K562 (cell line): ENCODE results near the gene MSL3. TPM values are rescaled to one million over a fixed set of nuclear protein-coding genes. Genes with fewer than 3 reads are reported as not detected.

Experiments used
- GABPB1 ChIP-seq: sonication (generic); formaldehyde crosslinking; IDR thresholded peaks from 2 replicates; pipeline ENCODE4 v1.8.0; 2022; ENCODE audit warnings: mild to moderate bottlenecking, missing genetic modification reagents
- NRF1 ChIP-seq, 2 experiments: fragments of 450-650 bp; IDR thresholded peaks in 1 of 2; conservative IDR thresholded peaks in 1 of 2; 2 replicates each; pipeline ENCODE4 v1.6.1; 2014; ENCODE audit warnings: mild to moderate bottlenecking in 2 of 2
- RBM39 ChIP-seq: fragments of 200-400 bp; formaldehyde crosslinking; optimal IDR thresholded peaks from 2 replicates; pipeline ENCODE3; 2018; ENCODE audit warnings: low read depth, low read length
- SIN3A ChIP-seq, 2 experiments: fragments of 150-350 bp in 1 of 2; IDR thresholded peaks; 2 replicates each; pipeline ENCODE4 v1.6.1; 2011 to 2016; ENCODE audit warnings: borderline replicate concordance in 2 of 2, low read depth in 2 of 2, low read length in 2 of 2, mild to moderate bottlenecking in 2 of 2, moderate library complexity in 2 of 2; ENCODE audit not compliant: control insufficient read depth in 1 of 2
- SP1 ChIP-seq: sonication (generic); formaldehyde crosslinking; IDR thresholded peaks from 2 replicates; pipeline ENCODE4 v1.8.1; 2022; ENCODE audit warnings: mild to moderate bottlenecking, missing genetic modification reagents
- SRSF9 ChIP-seq: fragments of 200-400 bp; formaldehyde crosslinking; IDR thresholded peaks from 2 replicates; pipeline ENCODE4 v1.6.1; 2017; ENCODE audit warnings: low read depth, low read length, borderline replicate concordance
- polyA plus RNA-seq, 8 experiments: library from polyadenylated mRNA; depleted of rRNA in 4 of 8; stranded (reverse) in 5 of 8; unstranded in 3 of 8; fragments of >200 nt; fragmentation: Nextera tagmentation in 2 of 8; fragmentation: Illumina TruSeq in 1 of 8; extraction: Ambion mirVana in 2 of 8; extraction: Trizol in 1 of 8; gene quantifications; 2 replicates each; pipeline versions ENCODE4 v1.2.1 to v1.2.3, GENCODE V29; 2011 to 2014; ENCODE audit warnings: inconsistent platforms in 1 of 8, missing spikeins in 1 of 8
- total RNA-seq, 7 experiments: library from RNA; depleted of rRNA in 6 of 7; stranded (reverse); fragments of >200 nt in 6 of 7; fragmentation: Illumina TruSeq in 2 of 7; extraction: Trizol in 2 of 7; gene quantifications; 2 replicates each; pipeline versions ENCODE4 v1.2.1 to v1.2.3, GENCODE V29; 2011 to 2021; ENCODE audit warnings: low replicate concordance in 1 of 7
- TF ChIP-seq, protein P1 (sequence below): fragments of 450-650 bp; IDR thresholded peaks from 2 replicates; pipeline ENCODE4 v1.6.1; 2017; ENCODE audit warnings: mild to moderate bottlenecking, moderate library complexity
- TF ChIP-seq, protein P2 (sequence below), 2 experiments: fragments of 450-650 bp; conservative IDR thresholded peaks; 2 replicates each; pipeline ENCODE4 v1.6.1; 2017; ENCODE audit warnings: mild to moderate bottlenecking in 2 of 2, moderate library complexity in 2 of 2
- TF ChIP-seq, protein P3 (sequence below): fragments of 450-650 bp; IDR thresholded peaks from 2 replicates; pipeline ENCODE4 v1.6.1; 2016; ENCODE audit warnings: low read depth
- TF ChIP-seq, protein P4 (sequence below), 2 experiments: fragments of 200-800 bp in 1 of 2; sonication (Bioruptor generic) in 1 of 2; sonication (generic) in 1 of 2; formaldehyde crosslinking in 1 of 2; IDR thresholded peaks in 1 of 2; conservative IDR thresholded peaks in 1 of 2; 2 replicates each; pipeline versions ENCODE4 v1.5.0 to v1.6.1; 2016 to 2020; ENCODE audit warnings: missing compliant biosample characterization in 1 of 2, missing genetic modification characterization in 1 of 2, missing genetic modification reagents in 1 of 2

The MSL3 gene
- total and polyA plus RNA-seq, 9 of the 15 experiments (the other 6 are each of a cell fraction or from before 2014, with no cell fraction given) = 21.3 to 39.9 (median 27.1) TPM

DNA sequence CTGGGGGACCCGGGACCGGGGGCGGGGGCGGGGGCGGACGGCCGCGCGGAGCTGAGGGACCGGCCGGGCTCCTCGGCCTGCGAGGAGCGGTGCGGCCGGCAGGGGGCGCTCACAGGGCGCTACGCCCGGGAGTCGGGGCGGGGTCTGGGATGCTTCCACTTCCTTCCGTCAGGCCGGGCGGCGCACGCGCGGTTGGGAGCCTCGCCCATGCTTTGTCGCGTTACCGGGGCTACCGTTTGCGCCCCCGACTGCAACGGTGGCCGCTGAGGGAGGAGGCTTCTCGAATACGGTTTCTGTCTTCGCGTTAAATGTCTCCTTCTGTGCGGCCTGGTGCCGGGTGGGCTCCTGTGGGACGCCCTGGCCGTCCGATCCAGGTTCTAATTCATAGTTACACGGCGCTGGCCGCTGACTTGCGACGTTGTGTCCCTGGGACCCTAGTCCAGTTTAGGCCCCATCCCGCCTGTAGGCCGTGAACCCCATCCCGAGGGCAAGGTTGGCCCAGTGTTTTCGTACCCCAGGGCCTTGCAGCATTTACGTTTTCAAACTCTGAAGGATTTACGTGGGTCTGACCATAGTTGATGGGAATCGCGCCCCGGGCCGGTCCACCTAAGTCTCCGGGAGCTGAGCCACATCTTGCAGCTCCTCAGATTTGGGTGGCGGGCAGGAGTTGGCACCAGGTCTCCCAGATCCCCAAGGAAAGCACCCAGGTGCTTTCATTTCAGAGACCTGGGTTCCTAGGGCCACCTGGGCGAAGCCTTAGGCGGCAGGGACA lies 549 bp downstream of the MSL3 start (continued):
- TF ChIP-seq, protein P1, sequence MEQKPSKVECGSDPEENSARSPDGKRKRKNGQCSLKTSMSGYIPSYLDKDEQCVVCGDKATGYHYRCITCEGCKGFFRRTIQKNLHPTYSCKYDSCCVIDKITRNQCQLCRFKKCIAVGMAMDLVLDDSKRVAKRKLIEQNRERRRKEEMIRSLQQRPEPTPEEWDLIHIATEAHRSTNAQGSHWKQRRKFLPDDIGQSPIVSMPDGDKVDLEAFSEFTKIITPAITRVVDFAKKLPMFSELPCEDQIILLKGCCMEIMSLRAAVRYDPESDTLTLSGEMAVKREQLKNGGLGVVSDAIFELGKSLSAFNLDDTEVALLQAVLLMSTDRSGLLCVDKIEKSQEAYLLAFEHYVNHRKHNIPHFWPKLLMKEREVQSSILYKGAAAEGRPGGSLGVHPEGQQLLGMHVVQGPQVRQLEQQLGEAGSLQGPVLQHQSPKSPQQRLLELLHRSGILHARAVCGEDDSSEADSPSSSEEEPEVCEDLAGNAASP = no peak
- no peak for TF ChIP-seq RBM39
- 0 out of 2 replicates have a peak, but pooled peaks have one; percentile 22 for TF ChIP-seq SP1
- TF ChIP-seq, protein P2, sequence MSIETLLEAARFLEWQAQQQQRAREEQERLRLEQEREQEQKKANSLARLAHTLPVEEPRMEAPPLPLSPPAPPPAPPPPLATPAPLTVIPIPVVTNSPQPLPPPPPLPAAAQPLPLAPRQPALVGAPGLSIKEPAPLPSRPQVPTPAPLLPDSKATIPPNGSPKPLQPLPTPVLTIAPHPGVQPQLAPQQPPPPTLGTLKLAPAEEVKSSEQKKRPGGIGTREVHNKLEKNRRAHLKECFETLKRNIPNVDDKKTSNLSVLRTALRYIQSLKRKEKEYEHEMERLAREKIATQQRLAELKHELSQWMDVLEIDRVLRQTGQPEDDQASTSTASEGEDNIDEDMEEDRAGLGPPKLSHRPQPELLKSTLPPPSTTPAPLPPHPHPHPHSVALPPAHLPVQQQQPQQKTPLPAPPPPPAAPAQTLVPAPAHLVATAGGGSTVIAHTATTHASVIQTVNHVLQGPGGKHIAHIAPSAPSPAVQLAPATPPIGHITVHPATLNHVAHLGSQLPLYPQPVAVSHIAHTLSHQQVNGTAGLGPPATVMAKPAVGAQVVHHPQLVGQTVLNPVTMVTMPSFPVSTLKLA (conservative IDR thresholded peaks at IDR 0.05) = peak; percentile 17 to 62; a peak in 1 of 4 replicates
- no peak for TF ChIP-seq SRSF9
- TF ChIP-seq GABPB1 (CRISPR knock-in tag) = peak; percentile 55; the same call in 1 of the 2 replicates
- TF ChIP-seq SIN3A (IDR thresholded peaks at IDR 0.05; ENCODE audit: borderline replicate concordance in 2 of 2, control insufficient read depth in 1 of 2, low read depth in 2 of 2, low read length in 2 of 2) = peak; percentile 25 to 58; a peak in 2 of 4 replicates
- TF ChIP-seq, protein P3, sequence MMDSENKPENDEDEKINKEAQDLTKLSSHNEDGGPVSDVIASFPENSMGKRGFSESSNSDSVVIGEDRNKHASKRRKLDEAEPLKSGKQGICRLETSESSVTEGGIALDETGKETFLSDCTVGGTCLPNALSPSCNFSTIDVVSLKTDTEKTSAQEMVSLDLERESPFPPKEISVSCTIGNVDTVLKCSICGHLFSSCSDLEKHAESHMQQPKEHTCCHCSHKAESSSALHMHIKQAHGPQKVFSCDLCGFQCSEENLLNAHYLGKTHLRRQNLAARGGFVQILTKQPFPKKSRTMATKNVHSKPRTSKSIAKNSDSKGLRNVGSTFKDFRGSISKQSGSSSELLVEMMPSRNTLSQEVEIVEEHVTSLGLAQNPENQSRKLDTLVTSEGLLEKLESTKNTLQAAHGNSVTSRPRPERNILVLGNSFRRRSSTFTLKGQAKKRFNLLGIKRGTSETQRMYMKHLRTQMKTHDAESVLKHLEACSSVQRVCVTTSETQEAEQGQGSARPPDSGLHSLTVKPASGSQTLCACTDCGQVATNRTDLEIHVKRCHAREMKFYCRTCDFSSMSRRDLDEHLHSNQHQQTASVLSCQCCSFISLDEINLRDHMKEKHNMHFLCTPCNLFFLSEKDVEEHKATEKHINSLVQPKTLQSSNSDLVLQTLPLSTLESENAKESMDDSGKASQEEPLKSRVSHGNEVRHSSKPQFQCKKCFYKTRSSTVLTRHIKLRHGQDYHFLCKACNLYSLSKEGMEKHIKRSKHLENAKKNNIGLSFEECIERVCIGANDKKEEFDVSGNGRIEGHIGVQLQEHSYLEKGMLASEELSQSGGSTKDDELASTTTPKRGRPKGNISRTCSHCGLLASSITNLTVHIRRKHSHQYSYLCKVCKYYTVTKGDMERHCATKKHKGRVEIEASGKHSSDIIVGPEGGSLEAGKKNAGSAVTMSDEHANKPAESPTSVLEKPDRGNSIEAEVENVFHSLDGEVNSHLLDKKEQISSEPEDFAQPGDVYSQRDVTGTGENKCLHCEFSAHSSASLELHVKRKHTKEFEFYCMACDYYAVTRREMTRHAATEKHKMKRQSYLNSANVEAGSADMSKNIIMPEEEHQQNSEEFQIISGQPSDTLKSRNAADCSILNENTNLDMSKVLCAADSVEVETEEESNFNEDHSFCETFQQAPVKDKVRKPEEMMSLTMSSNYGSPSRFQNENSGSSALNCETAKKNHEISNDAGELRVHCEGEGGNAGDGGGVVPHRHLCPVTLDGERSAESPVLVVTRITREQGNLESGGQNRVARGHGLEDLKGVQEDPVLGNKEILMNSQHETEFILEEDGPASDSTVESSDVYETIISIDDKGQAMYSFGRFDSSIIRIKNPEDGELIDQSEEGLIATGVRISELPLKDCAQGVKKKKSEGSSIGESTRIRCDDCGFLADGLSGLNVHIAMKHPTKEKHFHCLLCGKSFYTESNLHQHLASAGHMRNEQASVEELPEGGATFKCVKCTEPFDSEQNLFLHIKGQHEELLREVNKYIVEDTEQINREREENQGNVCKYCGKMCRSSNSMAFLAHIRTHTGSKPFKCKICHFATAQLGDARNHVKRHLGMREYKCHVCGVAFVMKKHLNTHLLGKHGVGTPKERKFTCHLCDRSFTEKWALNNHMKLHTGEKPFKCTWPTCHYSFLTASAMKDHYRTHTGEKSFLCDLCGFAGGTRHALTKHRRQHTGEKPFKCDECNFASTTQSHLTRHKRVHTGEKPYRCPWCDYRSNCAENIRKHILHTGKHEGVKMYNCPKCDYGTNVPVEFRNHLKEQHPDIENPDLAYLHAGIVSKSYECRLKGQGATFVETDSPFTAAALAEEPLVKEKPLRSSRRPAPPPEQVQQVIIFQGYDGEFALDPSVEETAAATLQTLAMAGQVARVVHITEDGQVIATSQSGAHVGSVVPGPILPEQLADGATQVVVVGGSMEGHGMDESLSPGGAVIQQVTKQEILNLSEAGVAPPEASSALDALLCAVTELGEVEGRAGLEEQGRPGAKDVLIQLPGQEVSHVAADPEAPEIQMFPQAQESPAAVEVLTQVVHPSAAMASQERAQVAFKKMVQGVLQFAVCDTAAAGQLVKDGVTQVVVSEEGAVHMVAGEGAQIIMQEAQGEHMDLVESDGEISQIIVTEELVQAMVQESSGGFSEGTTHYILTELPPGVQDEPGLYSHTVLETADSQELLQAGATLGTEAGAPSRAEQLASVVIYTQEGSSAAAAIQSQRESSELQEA = peak; percentile 89
- TF ChIP-seq NRF1 (conservative IDR thresholded peaks at IDR 0.05 in 1 of 2, IDR thresholded peaks at IDR 0.05 in 1 of 2) = peak; percentile 84 to 88
- TF ChIP-seq, protein P4, sequence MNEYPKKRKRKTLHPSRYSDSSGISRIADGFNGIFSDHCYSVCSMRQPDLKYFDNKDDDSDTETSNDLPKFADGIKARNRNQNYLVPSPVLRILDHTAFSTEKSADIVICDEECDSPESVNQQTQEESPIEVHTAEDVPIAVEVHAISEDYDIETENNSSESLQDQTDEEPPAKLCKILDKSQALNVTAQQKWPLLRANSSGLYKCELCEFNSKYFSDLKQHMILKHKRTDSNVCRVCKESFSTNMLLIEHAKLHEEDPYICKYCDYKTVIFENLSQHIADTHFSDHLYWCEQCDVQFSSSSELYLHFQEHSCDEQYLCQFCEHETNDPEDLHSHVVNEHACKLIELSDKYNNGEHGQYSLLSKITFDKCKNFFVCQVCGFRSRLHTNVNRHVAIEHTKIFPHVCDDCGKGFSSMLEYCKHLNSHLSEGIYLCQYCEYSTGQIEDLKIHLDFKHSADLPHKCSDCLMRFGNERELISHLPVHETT (CRISPR knock-in tag; conservative IDR thresholded peaks at IDR 0.05 in 1 of 2, IDR thresholded peaks at IDR 0.05 in 1 of 2) = peak in 1 of 2 experiments; percentile 7; a peak in 1 of 4 replicates
